Fibroblast of lung (primary cell): ENCODE results near the gene ZFPM1.

Experiments
- EZH2 ChIP-seq: IDR thresholded peaks from 2 replicates; pipeline ENCODE4 v1.5.1; 2012; ENCODE audit warnings: low read length, control low read depth, mild to moderate bottlenecking; ENCODE audit errors: missing control alignments
- TF ChIP-seq, protein P1 (sequence below), 2 donors: IDR thresholded peaks in 1 of 2; conservative IDR thresholded peaks in 1 of 2; 1 replicate in 1 of 2; 2 replicates in 1 of 2; pipeline ENCODE4 v1.5.1; 2011 to 2012; ENCODE audit warnings: low read length in 2 of 2, control low read depth in 1 of 2, inconsistent platforms in 1 of 2, low read depth in 1 of 2, mild to moderate bottlenecking in 1 of 2

DNA sequence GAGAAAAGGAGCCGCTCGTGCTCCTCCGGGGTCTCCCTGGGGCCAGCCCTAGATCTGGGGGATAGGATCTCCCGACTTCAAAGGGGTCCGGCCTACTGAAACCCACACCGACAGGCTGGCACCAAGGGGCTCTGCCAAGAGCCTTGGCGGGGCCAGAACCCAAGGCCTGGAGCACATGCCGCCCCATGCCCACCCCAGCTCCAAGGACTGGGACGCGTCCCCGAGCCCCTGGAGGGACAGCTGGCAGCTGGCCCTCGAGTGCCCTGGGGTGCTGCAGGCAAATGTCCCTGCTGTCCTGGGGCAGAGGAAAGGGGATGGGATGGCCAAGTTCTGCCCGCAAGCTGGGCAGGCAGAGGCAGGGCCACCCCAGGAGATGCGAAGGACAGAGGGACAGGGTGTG, 31.8 kb upstream of the ZFPM1 start:
- TF ChIP-seq, protein P1, sequence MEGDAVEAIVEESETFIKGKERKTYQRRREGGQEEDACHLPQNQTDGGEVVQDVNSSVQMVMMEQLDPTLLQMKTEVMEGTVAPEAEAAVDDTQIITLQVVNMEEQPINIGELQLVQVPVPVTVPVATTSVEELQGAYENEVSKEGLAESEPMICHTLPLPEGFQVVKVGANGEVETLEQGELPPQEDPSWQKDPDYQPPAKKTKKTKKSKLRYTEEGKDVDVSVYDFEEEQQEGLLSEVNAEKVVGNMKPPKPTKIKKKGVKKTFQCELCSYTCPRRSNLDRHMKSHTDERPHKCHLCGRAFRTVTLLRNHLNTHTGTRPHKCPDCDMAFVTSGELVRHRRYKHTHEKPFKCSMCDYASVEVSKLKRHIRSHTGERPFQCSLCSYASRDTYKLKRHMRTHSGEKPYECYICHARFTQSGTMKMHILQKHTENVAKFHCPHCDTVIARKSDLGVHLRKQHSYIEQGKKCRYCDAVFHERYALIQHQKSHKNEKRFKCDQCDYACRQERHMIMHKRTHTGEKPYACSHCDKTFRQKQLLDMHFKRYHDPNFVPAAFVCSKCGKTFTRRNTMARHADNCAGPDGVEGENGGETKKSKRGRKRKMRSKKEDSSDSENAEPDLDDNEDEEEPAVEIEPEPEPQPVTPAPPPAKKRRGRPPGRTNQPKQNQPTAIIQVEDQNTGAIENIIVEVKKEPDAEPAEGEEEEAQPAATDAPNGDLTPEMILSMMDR (conservative IDR thresholded peaks at IDR 0.05 in 1 of 2, IDR thresholded peaks at IDR 0.05 in 1 of 2; ENCODE audit: low read depth in 1 of 2, low read length in 2 of 2): no peak
- no peak for TF ChIP-seq EZH2
